Limb (tissue), 2 donors: ENCODE results near the gene LIMS2.

Experiments used
- DNase-seq, 2 donors: peaks; one replicate each; pipeline ENCODE4 v3.0.0-alpha.2; 2016; ENCODE audit errors: extremely low spot score in 2 of 2

The LIMS2 gene, protein sequence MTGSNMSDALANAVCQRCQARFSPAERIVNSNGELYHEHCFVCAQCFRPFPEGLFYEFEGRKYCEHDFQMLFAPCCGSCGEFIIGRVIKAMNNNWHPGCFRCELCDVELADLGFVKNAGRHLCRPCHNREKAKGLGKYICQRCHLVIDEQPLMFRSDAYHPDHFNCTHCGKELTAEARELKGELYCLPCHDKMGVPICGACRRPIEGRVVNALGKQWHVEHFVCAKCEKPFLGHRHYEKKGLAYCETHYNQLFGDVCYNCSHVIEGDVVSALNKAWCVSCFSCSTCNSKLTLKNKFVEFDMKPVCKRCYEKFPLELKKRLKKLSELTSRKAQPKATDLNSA

DNA sequence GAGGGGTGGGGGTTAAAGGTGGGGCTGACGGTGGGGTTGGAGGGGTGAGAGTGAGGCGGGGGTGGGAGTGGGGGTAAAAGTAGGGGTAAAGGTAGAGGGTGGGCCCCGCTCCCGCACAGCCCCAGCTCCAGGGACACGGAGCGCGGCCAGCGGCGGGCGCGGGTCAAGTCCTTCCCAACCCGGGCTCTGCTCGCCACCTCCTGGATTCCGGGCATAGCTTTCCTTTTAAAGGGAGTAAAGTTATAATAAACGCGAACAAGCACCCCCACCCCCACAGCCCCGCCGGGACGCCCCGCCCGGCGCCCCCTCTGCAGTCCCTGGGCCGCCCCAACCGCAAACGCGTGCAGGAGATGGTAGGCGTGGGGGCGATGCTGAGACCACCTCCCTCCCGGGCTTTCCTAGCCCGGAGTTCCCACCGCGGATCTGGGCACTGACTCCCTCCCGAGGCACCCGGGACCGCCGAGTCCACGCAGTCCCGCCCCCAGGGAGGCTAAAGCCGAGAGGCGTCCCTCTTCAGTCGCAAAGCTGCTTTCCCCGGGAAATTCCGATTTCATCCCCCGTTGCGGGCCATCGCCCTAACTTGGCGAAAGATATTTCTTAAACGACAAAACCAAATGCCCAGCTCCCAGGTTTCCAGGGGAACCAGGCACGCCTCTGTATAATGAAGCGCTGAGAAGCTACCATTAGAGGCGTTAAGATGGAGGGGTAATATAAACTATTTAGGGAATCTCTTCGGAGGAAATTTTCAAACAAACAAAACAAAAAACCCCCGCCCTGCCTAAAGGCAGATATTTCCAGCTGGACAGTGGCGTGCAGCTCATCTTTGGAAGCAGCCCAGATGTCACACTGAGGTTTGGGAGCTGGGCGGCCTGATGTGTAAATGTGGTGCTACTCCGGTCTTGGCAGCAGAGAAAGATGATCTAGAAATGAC is at the start of gene LIMS2:
Gene LIMS2, minus strand, starts transcription at position 200 of the 931 bp plus-strand sequence. CDS start 506 bp downstream, outside the sequence.
- DNase-seq = peak in 1 of 2 donors; percentile 12

DNA sequence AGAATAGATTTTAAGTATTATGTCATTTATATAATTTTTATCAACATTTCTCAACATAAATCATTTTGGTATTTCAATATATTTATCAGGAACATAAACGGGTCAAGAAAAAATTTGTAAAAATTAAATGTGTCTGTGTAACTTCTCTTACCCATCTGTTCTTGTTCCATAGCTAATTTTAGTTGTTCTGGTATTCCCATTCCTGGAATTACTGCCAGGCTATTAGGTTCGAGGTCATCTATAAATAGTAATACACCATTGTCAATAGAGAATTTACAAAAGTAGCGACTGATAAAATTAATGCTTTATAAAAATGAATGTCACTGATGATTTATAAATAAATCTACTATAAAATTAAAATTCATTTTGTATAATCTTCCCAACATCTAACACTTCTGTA is 47.5 kb upstream of the LIMS2 start:
- no peak for DNase-seq

DNA sequence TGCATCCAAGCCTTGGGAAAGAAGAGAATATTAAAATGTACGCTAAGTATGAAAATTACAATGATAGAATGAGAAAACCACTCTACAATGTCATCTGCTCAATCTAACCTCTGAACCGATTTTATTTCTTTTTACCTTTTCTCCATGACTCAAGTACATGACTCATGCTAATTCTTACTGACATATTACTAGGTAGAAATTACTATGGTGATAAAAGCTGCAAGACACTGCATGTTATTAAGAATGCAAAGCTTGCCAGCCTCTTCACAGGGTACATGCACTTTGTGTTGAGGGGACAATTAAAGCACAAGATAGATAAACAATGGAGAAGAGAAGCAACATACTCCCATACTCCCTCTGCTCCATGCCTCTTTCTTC is 46.6 kb upstream of the LIMS2 start:
- no peak for DNase-seq

DNA sequence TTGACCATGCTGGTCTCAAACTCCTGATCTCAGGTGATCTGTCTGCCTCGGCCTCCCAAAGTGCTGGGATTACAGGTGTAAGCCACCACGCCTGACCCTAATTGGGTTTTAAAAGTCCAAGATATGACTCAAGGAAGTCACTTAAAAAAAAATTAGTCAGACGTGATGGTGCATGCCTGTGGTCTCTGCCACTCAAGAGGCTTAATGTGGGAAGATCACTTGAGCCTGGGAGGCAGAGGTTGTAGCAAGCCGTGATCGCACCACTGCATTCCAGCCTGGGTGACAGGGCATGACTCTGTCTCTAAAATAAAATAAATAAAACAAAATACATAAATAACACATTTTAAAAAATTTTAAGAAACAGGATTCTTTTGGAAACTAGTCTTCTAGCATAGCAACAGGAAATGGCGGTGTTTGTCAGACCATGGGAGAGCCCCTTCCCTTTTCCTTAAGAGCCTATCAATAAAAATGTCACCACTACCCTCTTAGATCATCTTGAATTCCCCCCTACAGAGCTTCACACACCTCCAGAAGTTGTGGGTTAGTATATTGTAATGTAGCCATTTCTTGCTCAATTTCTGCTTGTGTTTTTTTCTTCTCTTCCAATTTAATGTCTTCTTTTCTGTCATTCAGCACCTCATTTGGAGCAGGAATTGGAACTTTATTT is 46.1 kb upstream of the LIMS2 start:
- no peak for DNase-seq

DNA sequence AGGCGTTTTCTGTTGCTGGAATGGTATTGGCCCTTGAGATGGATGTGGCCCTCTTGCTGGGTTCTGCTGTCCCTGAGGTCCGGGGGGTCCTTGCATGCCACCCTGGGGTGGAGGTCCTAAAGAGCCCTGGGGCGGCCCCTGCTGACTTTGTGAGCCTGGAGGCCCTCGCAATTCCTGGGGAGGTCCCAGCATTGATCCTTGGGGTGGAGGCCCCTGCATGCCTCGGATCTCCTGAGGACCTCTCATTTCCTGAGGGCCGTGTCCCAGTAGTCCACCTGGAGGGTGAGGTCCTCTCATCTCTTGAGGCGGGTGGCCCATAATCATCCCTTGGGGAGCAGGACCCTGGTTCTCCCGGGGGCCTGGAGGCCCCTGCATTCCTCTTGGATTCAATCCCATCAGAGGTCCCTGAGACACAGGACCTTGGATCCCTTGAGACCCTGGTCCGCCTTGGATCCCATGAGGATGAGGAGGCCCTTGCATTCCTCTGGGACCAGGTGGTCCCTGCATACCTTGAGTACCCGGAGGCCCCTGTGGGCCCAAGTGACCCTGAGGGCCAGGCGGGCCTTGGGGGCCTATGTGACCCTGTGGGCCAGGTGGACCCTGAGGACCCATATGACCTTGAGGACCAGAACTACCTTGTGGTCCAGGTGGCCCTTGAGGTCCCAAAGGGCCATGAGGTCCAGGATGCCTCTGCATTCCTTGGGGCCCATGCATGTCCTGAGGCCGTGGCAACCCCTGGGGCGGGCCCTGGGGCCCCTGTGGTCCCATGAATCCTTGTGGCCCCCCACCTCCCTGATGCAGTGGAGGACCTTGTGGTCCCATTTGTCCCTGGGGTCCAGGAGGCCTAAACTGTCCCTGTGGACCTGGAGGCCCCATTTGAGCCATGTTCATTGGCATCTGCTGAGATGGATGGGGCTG is 44.2 kb upstream of the LIMS2 start:
- no peak for DNase-seq

DNA sequence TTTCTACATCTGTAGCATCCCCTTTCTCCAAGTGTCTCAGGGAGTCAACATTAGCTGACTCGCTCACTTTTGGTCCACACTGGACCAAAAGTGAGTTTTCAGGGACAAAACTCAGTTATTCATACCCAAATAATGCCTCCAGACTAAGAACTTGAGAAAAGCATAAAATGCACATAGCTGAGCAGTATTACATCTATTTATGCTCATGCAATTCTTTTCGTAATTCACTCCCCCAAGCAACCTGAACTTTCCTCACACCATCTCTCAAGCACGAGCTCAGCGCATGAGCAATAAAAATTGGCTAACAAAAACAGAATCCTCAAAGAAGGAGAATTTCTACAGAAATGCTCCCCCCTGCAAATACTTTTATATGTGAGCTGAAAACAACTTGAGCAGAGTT is 42.9 kb upstream of the LIMS2 start:
- DNase-seq = no peak

DNA sequence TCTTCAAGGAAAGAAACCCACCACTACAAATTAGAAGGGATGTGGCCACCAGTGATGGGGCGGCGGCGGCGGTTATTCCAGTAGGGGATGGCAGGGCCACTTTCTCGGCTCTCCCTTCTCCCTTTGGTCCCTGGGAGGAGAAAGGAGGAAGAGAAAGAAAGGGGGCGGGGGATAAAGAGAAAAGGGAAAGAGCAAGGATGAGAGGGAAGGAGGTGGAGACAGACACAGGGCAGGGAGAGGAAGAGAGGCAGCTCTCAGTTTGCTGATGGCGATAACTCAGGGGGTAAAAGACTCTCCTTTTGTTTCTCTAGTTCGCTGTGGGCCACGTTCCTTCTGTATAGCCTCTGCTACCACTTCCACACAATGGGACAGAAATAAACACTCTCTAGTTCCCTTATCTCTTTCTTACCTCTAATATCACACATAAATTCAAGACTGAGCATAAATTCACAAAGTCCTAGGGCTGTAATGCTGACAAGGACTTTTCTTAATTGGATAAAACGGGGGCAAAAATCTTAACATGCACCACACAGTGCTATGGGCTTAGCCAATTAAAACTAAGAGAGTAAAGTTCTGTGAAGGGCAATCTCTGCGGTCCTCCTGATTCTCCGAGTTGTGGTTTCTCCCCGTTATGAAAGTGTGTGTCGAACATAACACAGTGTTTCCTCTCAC is 40.6 kb upstream of the LIMS2 start:
- DNase-seq = no peak

DNA sequence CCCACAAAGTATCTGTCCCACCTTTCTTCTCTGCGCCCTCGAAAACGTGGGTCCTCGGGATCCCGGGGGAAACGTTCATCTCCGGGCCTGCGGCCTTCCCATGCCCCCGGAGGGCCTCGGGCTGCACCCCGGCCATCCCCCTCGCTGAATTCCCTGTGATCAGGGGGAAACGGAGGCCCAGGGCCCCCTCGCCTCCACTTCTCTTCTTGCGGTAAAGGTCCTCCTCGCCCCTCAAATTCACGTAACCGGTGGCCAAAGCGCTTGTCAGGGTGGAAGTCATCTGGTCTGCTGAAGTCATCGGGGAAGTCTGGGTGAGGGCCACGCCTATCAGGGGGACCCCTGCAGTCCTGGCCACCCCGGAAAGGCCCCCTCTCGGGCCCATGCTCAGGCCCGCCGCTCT is 38.2 kb upstream of the LIMS2 start:
- DNase-seq = no peak

DNA sequence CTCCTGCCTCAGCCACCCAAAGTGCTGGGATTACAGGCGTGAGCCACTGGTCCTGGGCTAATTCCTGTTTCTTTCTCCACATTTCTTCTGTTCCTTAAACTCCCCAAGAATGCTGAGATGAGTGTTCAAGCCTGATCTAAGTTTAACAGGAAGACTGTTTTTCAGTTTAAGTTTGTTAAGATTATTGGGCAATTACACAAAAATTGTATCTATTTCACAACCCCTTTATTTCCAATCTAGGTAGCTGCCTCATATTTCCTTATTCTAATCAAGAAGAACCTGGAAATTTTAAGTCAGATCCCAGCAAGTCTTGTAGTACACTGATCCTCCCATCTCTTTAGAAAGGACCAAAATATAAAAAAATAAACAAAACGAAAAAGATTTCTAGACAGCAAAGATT is 37.7 kb upstream of the LIMS2 start:
- no peak for DNase-seq

DNA sequence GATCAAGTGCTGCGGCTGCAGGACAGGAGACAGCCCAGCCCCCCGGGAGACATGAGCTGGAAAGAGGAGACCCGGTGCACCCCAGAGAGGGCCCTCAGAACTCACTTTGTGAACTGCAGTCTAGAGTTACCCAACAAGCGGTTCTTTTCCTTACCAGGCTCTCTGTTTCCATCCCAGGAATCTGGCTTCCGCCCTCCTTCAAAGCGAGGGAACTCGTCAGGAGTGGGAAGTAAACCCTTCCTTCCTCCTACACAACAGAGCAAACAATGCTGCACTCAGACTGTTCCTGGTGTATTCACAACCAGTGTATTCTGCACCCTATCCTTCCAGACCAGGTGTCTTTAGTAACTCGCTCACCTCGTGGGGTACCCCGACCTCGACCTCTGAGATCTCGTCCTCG is 34.0 kb upstream of the LIMS2 start:
- DNase-seq = no peak

DNA sequence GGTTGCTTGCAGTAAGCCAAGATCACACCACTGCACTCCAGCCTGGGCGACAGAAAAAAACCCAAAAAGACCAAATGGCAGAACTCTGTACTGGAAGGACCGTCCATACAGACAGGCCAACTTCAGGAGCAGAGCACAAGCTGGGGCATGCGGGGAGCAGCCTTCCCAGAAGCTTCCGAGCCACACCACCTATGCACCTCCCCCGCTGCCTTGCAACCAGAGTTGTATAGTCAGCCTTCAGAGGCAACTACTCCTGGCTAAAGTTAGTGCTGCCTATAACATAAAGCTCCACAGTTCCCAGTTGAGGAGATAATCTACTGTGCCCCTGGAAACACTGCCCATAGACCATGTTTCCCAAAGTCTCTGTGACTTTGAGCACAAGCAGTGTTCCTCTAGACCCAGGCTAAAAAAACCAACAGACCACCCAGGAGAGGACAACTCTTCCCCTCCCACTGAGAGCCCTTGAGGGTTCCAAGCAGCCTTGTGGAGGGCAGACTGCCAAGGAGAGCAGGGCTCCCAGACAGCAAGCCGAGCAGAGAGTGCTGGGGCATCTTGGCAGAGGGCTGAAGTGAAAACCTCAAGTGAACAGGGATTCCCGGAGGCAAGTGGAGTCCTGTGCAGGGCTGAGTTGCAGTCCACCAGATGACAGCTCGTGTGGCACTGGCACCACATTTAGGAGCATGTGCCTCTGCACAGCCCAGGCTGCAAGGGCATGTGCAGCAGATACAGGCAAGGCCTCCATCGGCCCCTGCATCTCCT is 32.7 kb upstream of the LIMS2 start:
- no peak for DNase-seq

DNA sequence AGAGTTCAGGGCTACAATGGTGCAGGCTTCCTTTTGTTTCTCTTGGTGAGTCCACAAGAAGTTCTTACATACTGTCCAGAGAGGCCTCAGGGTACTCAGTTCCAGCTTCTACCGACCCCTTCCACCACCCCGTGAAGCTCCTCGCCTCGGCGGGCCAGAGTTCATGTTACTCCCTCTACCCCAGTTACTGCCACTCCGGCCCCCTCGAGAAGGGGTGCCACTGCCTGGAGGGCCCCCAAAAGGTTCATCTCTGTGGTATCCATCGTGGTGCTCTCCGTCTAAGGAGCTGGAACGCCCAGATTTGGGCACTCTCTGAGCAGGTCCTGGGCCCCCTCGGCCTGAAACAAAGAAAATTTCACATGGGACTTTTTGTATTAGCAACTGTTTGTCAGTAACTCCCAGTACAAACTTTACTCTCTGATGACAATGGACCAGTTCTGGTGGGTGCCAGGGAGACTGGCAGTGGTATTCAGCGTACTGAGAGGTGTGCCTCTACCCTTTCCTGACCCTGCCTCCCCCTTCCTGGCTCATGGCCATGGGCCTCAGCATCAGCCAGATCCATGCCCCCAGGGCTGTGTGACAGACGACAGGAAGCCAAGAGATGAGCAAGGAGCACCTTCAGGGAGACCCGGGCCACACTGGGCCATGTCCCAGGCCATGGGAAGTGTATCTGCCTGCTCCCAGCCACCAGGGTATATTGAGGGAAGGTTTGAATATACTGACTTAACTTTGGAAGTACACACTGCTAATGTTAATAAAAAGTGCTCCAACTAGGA is 31.1 kb upstream of the LIMS2 start:
- DNase-seq = no peak

DNA sequence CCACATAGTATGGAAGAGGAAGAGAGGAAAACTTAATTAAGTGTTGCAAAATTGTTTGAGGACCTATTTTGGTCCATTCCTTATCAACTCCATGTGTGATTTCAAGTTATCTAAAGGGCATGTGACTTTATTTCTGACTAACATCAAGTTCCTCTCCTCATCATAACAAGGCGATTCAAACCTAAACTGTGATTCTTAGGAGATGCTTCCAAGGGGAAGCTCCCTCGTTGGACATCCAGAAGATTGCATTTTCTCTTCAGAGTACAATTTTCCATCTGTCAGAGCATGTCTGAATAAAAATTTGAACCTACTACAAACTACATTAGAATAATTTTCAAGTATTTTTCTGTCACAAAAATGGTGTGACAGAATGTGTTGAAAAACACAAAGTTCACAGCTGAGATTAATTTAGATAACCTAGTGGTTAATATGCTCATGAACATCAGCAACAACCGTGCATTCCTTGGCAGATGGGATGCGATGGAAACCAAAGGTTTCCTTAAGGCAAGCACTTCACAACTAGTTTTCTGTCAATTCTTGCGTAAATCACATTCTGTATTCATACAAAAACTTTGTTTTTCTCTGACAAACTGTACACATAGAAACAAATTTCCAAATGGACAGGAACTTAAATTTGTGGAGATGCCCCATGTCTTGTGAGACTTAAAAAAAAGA is 30.2 kb upstream of the LIMS2 start:
- no peak for DNase-seq

DNA sequence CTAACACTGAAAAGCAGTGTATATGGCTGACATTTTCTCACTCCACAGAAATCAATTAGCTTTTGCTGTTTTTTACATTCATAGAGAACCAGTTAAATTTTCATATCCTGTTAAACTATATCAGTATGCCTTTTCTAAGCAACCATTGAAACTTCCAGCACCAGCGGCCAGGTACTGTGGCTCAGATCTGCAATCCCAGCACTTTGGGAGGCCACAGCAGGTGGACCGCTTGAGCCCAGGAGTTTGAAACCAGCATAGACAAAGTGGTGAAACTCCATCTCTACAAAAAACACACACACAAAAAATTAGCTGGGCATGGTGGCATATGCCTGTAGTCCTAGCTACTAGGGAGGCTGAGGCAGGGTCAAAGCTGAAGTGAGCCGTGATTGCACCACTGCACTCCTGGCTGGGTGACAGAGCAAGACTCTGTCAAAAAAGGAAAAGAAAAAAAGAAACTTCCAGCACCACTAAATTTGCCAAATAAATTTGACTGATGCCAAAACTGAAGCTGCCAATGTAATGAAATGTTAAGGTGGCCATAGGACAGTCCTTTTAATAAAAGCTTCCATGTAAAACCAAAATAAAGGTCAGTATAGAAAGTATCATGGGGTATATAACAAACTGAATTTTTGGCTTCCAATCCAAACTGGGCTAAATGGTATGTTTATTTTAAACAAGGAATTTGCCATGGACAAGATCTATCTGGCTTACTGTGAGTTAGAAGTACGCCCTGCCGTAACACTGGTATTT is 29.5 kb upstream of the LIMS2 start:
- no peak for DNase-seq

DNA sequence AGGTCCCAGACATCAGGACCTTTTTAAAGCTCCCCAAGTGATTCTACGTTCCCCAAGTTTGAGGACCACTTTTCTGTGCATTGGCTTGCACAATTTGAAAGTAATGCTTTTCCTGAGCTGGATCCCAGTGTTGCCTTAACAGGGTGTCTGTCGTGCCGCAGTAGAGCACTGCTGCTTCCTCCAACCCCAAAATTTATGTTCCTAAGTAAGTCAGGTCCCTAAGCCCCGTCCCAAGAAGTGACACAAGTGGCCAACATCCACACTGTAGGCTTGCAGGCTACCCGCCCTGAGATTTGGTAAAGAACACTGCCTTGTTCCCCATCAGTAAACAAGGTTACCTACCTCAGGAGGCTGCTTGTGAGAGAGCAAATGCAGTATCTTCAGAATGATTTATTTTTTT is 28.0 kb upstream of the LIMS2 start:
- DNase-seq = no peak

DNA sequence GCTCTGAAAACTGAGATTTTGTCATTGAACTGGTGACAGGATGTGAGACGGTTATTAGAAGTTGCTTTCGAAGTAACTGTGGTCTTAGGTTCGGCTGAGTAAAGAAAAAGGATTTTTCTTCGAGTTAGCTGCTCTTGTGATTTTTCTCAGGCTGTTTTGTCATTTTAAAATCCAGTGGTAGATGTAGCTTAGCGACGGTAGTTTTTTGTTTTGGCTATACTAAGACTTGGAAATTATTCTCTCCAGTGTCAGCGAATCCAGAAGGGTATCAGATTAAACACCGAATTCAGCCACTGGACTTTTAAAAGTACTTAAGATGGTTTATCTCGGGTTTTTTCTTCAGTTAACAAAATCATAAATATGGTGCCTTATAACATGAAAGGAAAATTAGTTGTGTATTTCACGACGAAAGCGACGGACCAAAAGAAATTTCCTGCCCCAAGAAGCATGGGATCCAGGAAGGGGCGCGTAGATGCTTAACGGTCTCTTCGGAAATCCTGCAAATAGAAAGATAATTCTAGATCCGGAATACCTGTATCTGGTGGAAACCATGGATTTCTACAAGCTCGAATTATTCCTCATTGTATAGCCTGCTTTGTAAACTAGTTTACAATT is 27.2 kb upstream of the LIMS2 start:
- DNase-seq = no peak

DNA sequence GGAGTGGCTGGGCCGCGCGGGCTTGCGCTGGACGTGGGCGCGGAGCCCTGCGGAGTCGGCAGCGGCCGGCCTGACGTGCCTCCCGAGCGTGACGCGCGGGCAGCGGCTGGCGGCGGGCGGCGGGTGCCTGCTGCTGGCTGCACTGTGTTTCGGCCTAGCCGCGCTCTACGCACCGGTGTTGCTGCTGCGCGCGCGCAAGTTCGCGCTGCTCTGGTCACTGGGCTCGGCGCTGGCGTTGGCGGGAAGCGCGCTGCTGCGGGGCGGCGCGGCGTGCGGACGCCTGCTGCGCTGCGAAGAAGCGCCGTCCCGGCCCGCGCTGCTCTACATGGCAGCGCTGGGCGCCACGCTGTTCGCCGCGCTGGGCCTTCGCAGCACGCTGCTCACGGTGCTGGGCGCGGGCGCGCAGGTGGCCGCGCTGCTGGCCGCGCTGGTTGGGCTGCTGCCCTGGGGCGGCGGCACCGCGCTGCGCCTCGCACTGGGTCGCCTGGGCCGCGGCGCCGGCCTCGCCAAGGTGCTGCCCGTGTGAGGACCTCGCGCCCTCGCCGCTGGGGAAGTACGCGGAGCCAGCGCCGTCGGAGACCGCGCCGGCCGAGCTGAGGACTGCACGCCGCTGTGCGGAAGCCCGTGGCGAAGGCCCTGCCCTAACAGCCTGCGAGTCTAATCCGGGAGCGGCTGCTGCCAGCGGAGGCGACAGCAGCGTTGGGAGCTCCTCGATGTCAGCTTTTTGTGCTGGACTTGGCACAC is 26.5 kb upstream of the LIMS2 start:
- peak; percentile 72 to 85 for DNase-seq
